GM21529 (cell line): Measurements from ENCODE around the gene ELP6.
A peak's percentile ranks its signal among the peaks of the same experiment; 100 is the strongest.

Source experiments
- ATAC-seq: cut with Tn5 transposase; IDR thresholded peaks from one replicate; pipeline ENCODE4 v1.9.1; 2021; ENCODE audit not compliant: unreplicated experiment

ELP6 gene, protein sequence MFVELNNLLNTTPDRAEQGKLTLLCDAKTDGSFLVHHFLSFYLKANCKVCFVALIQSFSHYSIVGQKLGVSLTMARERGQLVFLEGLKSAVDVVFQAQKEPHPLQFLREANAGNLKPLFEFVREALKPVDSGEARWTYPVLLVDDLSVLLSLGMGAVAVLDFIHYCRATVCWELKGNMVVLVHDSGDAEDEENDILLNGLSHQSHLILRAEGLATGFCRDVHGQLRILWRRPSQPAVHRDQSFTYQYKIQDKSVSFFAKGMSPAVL

GRCh38 chr3:47513125-47513929 is at the start of gene ELP6:
Gene ELP6, minus strand, starts transcription at chr3:47513712. Its CDS starts 122 bp downstream, at chr3:47513590.
- ATAC-seq = peak; percentile 92

DNA sequence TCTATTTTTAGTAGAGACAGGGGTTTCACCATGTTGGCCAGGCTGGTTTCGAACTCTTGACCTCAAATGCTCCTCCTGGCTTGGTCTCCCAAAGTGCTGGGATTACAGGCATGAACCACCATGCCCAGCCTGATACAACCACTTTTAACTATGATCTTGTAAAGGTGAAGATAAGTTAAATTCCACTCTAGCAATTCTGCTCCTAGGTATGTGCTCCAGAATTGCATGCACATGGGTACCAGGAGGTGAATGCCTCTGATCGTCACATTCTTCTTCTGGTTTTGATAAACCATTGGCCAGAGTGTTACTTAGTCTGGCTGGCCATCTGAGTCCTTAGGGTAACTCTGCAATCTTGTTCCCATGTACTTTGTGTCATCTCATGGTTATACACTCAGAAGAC is 42.8 kb upstream of the ELP6 start:
- ATAC-seq = no peak

- no peak for ATAC-seq
Measured at GRCh38 chr3:47554335-47554734, 40.8 kb upstream of the ELP6 start.

- ATAC-seq = no peak
Measured at GRCh38 chr3:47553407-47553806, 39.9 kb upstream of the ELP6 start.

DNA sequence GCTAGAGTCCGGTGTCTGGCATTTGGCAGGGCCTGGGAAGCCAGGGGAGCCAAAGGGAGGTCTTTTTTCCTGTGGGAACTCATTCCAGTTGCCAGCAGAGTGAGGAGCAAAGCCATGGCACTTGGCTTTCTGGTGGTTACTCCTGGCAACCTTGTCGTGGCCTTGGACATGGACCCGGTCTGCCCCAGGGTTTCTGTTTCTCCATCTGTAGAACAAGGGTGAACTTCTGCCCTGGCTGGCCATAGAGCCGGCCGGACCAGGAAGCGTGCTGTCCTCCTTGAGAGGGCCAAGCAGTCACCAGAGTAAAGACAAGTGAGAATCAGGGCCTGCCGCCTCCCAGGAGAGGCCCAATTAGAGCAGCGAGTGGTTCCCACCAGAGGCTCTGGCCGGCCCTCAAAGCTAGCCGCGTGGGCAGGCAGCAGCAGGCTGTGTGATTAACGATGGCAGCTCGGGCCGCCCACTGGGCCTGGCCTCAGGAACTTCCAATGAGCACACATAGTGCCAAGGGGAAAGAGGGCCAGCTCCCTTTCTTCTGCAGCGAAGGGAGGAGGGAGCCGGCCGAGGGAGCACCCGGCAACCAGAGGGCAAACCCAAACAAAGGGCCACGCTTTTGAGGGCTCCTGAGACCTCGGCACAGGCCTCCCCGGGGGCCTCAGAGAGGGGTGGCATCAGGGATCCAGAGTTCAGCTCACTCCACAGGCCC is 29.1 kb upstream of the ELP6 start:
- no peak for ATAC-seq

DNA sequence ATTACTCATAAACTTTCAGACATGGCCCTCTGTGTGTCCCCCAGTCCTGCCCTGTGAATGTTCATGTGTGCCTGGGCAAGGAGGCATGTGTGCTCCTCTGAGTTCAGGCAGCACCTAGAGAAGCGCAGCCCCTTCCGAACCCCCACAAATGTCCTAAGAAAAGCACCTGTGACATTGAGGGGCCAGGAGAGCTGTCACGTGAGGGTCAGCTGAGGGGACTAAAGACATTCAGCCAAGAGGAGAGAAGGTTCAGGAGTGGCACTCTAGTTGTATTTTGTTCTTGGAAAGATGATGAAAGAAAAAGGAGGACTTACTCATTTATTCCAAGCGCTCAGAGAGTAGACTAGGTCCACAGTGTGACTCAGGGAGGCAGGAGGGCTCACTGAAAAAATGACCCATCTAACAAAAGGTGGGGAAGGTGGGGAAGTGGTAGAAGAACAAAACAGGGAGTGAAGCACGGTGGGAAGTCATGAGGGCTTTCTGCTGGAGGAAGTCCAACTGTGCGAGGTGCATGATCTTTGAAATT is 28.1 kb upstream of the ELP6 start:
- ATAC-seq = no peak

DNA sequence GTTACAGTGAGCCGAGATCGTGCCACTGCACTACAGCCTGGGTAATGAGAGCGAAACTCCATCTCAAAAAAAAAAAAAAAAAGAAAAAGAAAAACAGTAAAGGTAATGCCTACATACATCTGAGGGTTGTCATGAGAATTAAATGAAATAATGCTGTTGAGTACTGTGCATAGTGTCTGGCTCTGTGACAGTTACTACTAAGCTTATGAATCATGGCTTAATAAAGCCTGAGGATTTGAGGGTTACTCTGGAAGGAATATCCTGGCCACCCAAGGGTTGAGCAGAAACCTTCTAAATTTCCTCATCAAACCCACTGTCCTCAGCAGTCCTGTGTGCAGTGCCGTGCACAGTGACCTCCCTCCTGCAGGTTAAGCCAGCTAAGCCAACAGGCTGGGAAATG is 26.8 kb upstream of the ELP6 start:
- no peak for ATAC-seq

- no peak for ATAC-seq
Measured at GRCh38 chr3:47536967-47537366, 23.5 kb upstream of the ELP6 start.

GRCh38 chr3:47536221-47536891 is 22.8 kb upstream of the ELP6 start:
- no peak for ATAC-seq

GRCh38 chr3:47533996-47534454 is 20.5 kb upstream of the ELP6 start:
- ATAC-seq = no peak

DNA sequence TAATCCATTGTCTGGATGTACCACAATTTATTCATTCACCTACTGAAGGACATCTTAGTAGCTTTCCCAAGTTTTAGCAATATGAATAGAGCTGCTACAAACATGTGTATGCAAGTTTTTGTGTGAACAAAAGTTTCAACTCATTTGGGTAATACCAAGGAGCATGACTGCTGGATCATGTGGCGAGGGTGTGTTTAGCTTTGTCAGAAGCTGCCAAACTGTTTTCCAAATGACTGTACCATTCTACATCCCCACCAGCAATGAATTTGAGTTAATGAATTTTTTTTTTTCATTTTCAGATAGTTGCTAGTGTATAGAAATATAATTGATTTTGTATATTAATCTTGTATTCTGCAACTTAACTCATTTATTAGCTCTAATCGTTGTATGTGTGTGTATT is 20.0 kb upstream of the ELP6 start:
- ATAC-seq = no peak

DNA sequence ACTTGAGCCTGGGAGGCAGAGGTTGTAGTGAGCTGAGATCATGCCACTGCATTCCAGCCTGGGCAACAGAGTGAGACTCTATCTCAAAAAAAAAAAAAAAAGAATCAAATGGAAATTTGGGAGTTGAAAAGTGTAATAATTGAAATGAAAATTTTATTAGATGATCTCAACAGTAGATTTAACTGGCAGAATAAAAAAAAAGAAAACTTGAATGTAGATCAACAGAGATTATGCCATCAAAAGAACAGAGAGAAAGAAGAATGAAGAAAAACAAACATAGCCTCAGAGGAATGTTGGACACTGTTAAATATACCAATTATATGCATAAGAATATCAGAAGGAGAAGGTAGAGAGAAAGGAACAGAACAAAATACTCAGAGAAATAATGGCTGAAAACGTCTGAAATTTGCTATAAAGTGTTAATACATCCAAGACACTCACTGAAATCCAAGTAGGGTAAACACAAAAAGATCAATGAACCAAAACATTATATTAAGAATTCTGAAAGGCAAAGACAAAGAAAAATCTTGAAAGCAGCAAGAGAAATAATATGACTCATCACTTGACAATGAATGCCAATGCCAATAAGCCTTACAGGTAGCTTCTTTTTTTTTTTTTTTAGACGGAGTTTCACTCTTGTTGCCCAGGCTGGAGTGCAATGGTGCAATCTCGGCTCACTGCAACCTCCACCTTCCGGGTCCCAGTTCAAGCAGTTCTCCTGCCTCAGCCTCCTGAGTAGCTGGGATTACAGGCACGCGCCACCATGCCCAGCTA is 14.6 kb upstream of the ELP6 start:
- no peak for ATAC-seq

- no peak for ATAC-seq
Measured at GRCh38 chr3:47525617-47526016, 12.1 kb upstream of the ELP6 start.

DNA sequence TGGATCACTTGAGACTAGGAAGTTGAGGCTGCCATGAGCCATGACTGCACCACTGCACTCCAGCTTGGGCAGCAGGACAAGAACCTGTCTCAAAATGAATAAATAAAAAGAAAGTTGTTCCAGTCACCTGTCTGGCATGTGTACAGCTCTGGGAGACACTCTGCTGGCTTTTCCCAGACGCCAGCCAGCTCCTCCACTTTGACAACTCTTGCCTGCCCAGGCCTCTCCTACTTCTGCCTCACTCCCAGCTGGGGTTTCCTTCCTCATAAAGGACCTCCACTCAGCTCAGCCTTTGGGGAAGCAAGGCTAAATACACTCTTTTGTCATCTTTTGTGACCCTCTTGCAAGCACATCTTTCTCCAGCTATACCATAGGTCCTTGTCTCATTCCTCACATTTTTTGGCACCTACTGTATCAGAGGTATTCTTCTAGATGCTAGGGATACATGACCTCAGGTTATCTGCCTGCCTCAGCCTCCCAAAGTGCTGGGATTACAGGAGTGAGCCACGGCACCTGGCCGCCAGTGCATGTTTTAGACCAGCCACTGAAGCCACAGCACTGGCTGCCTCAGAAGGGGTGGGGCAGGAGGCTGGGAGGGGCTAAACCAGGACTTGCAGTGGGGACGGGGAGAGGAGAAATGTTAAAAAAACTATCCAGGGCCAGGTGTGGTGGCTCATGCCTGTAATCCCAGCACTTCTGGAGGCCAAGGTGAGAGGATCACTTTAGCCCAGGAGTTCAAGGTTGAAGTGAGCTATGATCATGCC is 10.0 kb upstream of the ELP6 start:
- no peak for ATAC-seq

- no peak for ATAC-seq
Measured at GRCh38 chr3:47522082-47522987, 8.8 kb upstream of the ELP6 start.

DNA sequence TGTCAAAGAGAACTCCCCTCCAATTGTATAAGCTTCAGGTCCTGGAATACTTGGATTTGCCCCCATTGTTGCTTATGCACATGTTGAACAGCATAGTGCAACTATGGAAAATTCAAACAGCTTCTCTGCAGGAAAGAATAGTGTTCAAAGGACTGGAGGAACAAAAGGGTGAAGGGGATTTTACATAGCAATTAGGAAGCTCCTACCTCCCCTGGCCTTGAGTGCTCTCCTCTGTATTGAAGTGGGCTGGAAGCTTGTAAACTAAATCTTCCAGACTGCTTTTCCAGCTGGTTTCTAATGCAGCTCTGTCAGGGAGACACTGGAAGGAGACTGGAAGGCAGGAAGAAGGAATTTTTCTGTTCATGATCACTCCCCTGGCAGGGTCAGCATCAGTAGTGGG is 7.2 kb upstream of the ELP6 start:
- no peak for ATAC-seq

- ATAC-seq = no peak
Measured at GRCh38 chr3:47517937-47518336, 4.4 kb upstream of the ELP6 start.

- no peak for ATAC-seq
Measured at GRCh38 chr3:47515864-47516319, 2.4 kb upstream of the ELP6 start.
